HEK293 (cell line): ENCODE measurements around the gene PHF14.

ENCODE experiments used
- CTCF ChIA-PET: fragments of 350-600 bp; formaldehyde crosslinking; extraction: SDS; loops from one replicate; lab custom pipeline; 2021; ENCODE audit warnings: antibody characterized with exemption; lab: Yijun Ruan, JAX
- POLR2A ChIA-PET: fragments of 300-600 bp; formaldehyde crosslinking; extraction: SDS; loops from one replicate; lab custom pipeline; 2020; ENCODE audit warnings: antibody characterized with exemption, inconsistent platforms; lab: Yijun Ruan, JAX
- H3K27ac ChIP-seq: fragments of 200-500 bp; sonication (Bioruptor generic); 2 replicates; pipeline ENCODE4 v1.5.1; 2014; ENCODE audit warnings: low read depth, low read length, control low read depth, inconsistent platforms; ENCODE audit errors: extremely low read depth
- H3K36me3 ChIP-seq, 2 experiments: fragments of 200-500 bp in 1 of 2; sonication (Bioruptor generic) in 1 of 2; 1 replicate in 1 of 2; 2 replicates in 1 of 2; pipeline ENCODE4 v1.5.1; 2014 to 2017; ENCODE audit warnings: inconsistent platforms in 2 of 2, low read length in 2 of 2; ENCODE audit not compliant: control insufficient read depth in 2 of 2, insufficient read depth in 1 of 2
- H3K4me1 ChIP-seq: fragments of 200-500 bp; sonication (Bioruptor generic); 2 replicates; pipeline ENCODE4 v1.5.1; 2014; ENCODE audit warnings: mild to moderate bottlenecking, low read length, inconsistent platforms; ENCODE audit not compliant: control insufficient read depth, insufficient read depth
- H3K4me3 ChIP-seq: 2 replicates; pipeline ENCODE4 v1.5.1; 2011; ENCODE audit warnings: low read depth, mild to moderate bottlenecking, control low read depth, low read length, moderate library complexity
- H3K9me3 ChIP-seq: fragments of 200-500 bp; sonication (Bioruptor generic); 2 replicates; pipeline ENCODE4 v1.5.1; 2014; ENCODE audit warnings: low read depth, low read length, inconsistent platforms; ENCODE audit not compliant: control insufficient read depth, insufficient read depth
- KLF17 ChIP-seq: fragments of 450-650 bp; formaldehyde crosslinking; IDR thresholded peaks from 2 replicates; pipeline ENCODE4 v1.5.1; 2016; ENCODE audit warnings: missing biosample characterization, missing genetic modification characterization
- MZF1 ChIP-seq: fragments of 450-650 bp; formaldehyde crosslinking; IDR thresholded peaks from 2 replicates; pipeline ENCODE4 v1.5.1; 2017; ENCODE audit warnings: missing biosample characterization, missing genetic modification characterization, borderline replicate concordance
- OSR2 ChIP-seq: fragments of 450-650 bp; formaldehyde crosslinking; IDR thresholded peaks from 2 replicates; pipeline ENCODE4 v1.5.1; 2016; ENCODE audit warnings: missing biosample characterization, missing genetic modification characterization
- REPIN1 ChIP-seq: fragments of 450-650 bp; formaldehyde crosslinking; IDR thresholded peaks from 2 replicates; pipeline ENCODE4 v1.5.1; 2017; ENCODE audit warnings: missing biosample characterization, missing genetic modification characterization, low read depth
- SP2 ChIP-seq: fragments of 450-650 bp; formaldehyde crosslinking; IDR thresholded peaks from 2 replicates; pipeline ENCODE4 v1.5.1; 2016; ENCODE audit warnings: missing biosample characterization, missing genetic modification characterization
- SP7 ChIP-seq: fragments of 450-650 bp; formaldehyde crosslinking; IDR thresholded peaks from 2 replicates; pipeline ENCODE4 v1.5.1; 2016; ENCODE audit warnings: missing biosample characterization, missing genetic modification characterization
- ZBTB10 ChIP-seq: fragments of 450-650 bp; formaldehyde crosslinking; IDR thresholded peaks from 2 replicates; pipeline ENCODE4 v1.5.1; 2016; ENCODE audit warnings: missing biosample characterization, missing genetic modification characterization
- ZBTB44 ChIP-seq: fragments of 450-650 bp; IDR thresholded peaks from 2 replicates; pipeline ENCODE4 v1.5.1; 2018; ENCODE audit warnings: missing biosample characterization, mild to moderate bottlenecking, missing genetic modification characterization
- ZIC2 ChIP-seq: fragments of 450-650 bp; formaldehyde crosslinking; IDR thresholded peaks from 2 replicates; pipeline ENCODE4 v1.5.1; 2016; ENCODE audit warnings: missing biosample characterization, missing genetic modification characterization
- ZNF133 ChIP-seq: fragments of 450-650 bp; formaldehyde crosslinking; IDR thresholded peaks from 2 replicates; pipeline ENCODE4 v1.5.1; 2016; ENCODE audit warnings: missing biosample characterization, missing genetic modification characterization
- ZNF157 ChIP-seq: fragments of 450-650 bp; formaldehyde crosslinking; IDR thresholded peaks from 2 replicates; pipeline ENCODE4 v1.5.1; 2016; ENCODE audit warnings: missing biosample characterization, missing genetic modification characterization
- ZNF175 ChIP-seq: fragments of 450-650 bp; formaldehyde crosslinking; IDR thresholded peaks from 2 replicates; pipeline ENCODE4 v1.5.1; 2016; ENCODE audit warnings: missing biosample characterization, missing genetic modification characterization
- ZNF223 ChIP-seq: fragments of 450-650 bp; formaldehyde crosslinking; IDR thresholded peaks from 2 replicates; pipeline ENCODE4 v1.5.1; 2016; ENCODE audit warnings: missing biosample characterization, missing genetic modification characterization
- ZNF239 ChIP-seq: fragments of 450-650 bp; formaldehyde crosslinking; IDR thresholded peaks from 2 replicates; pipeline ENCODE4 v1.5.1; 2016; ENCODE audit warnings: missing biosample characterization, missing genetic modification characterization
- ZNF26 ChIP-seq: fragments of 450-650 bp; formaldehyde crosslinking; IDR thresholded peaks from 2 replicates; pipeline ENCODE4 v1.5.1; 2016; ENCODE audit warnings: missing biosample characterization, missing genetic modification characterization
- ZNF391 ChIP-seq: fragments of 450-650 bp; formaldehyde crosslinking; IDR thresholded peaks from 2 replicates; pipeline ENCODE4 v1.5.1; 2016; ENCODE audit warnings: low read depth, missing biosample characterization, missing genetic modification characterization, borderline replicate concordance
- ZNF398 ChIP-seq: fragments of 450-650 bp; formaldehyde crosslinking; IDR thresholded peaks from 2 replicates; pipeline ENCODE4 v1.5.1; 2017; ENCODE audit warnings: missing biosample characterization, missing genetic modification characterization
- ZNF416 ChIP-seq: fragments of 450-650 bp; formaldehyde crosslinking; IDR thresholded peaks from 2 replicates; pipeline ENCODE4 v1.5.1; 2016; ENCODE audit warnings: missing biosample characterization, missing genetic modification characterization
- ZNF530 ChIP-seq: fragments of 450-650 bp; formaldehyde crosslinking; IDR thresholded peaks from 2 replicates; pipeline ENCODE4 v1.5.1; 2016; ENCODE audit warnings: low read depth, missing biosample characterization, missing genetic modification characterization
- ZNF580 ChIP-seq: fragments of 450-650 bp; formaldehyde crosslinking; IDR thresholded peaks from 2 replicates; pipeline ENCODE4 v1.5.1; 2016; ENCODE audit warnings: missing biosample characterization, missing genetic modification characterization
- ZNF596 ChIP-seq: fragments of 450-650 bp; IDR thresholded peaks from 2 replicates; pipeline ENCODE4 v1.5.0; 2018; ENCODE audit warnings: missing biosample characterization, mild to moderate bottlenecking, missing genetic modification characterization, moderate library complexity
- ZNF610 ChIP-seq: fragments of 450-650 bp; formaldehyde crosslinking; IDR thresholded peaks from 2 replicates; pipeline ENCODE4 v1.5.1; 2016; ENCODE audit warnings: missing biosample characterization, missing genetic modification characterization, borderline replicate concordance
- ZNF654 ChIP-seq: fragments of 450-650 bp; formaldehyde crosslinking; IDR thresholded peaks from 2 replicates; pipeline ENCODE4 v1.5.1; 2016; ENCODE audit warnings: low read depth, missing biosample characterization, missing genetic modification characterization
- ZNF670 ChIP-seq: fragments of 450-650 bp; formaldehyde crosslinking; IDR thresholded peaks from 2 replicates; pipeline ENCODE4 v1.5.1; 2016; ENCODE audit warnings: missing biosample characterization, missing genetic modification characterization, low read depth
- ZNF677 ChIP-seq: fragments of 450-650 bp; IDR thresholded peaks from 2 replicates; pipeline ENCODE4 v1.5.0; 2018; ENCODE audit warnings: missing biosample characterization, mild to moderate bottlenecking, missing genetic modification characterization, moderate library complexity
- ZNF701 ChIP-seq: fragments of 450-650 bp; formaldehyde crosslinking; IDR thresholded peaks from 2 replicates; pipeline ENCODE4 v1.5.1; 2016; ENCODE audit warnings: missing biosample characterization, missing genetic modification characterization
- ZNF830 ChIP-seq: fragments of 450-650 bp; IDR thresholded peaks from 2 replicates; pipeline ENCODE4 v1.5.0; 2018; ENCODE audit warnings: missing biosample characterization, missing genetic modification characterization, low read depth, mild to moderate bottlenecking, moderate library complexity

PHF14 gene

GRCh38 chr7:10939911-10940703 lies 33.6 kb upstream of the PHF14 start (continued):
- TF ChIP-seq ZNF26 (tag by site-specific recombination) (no peak), ZNF175 (no peak), ZNF596 (0 out of 2 replicates have a peak, but pooled peaks have one; percentile 52), ZNF610 (tag by site-specific recombination) (no peak), ZNF580 (tag by site-specific recombination) (no peak), ZBTB10 (tag by site-specific recombination) (no peak), ZNF677 (tag by site-specific recombination) (no peak), ZIC2 (tag by site-specific recombination) (peak; percentile 80), ZNF157 (no peak)

- TF ChIP-seq ZNF223: no peak
- no peak for TF ChIP-seq ZNF530 (tag by site-specific recombination)
- TF ChIP-seq ZNF398: no peak
- no peak for TF ChIP-seq SP7 (tag by site-specific recombination)
- no peak for TF ChIP-seq ZNF654 (tag by site-specific recombination)
- no peak for TF ChIP-seq ZBTB44 (tag by site-specific recombination)
- TF ChIP-seq KLF17: no peak
- TF ChIP-seq ZNF670 (tag by site-specific recombination): no peak
- TF ChIP-seq ZNF391 (tag by site-specific recombination): no peak
- no peak for TF ChIP-seq ZNF830 (tag by site-specific recombination)
- TF ChIP-seq MZF1 (tag by site-specific recombination): no peak
- TF ChIP-seq REPIN1: no peak
- TF ChIP-seq ZNF701 (tag by site-specific recombination): no peak
- TF ChIP-seq ZNF416 (tag by site-specific recombination): no peak
- TF ChIP-seq ZNF157: no peak
- no peak for TF ChIP-seq OSR2 (tag by site-specific recombination)
- no peak for TF ChIP-seq ZNF239 (tag by site-specific recombination)
- no peak for TF ChIP-seq SP2
- TF ChIP-seq ZNF133 (tag by site-specific recombination): no peak
- Histone ChIP-seq H3K9me3 (no peaks in the 10 kb centered on the region), H3K4me3 (peak overlapping the region; percentile 45), H3K36me3 (peaks cover 19 to 20% of the 10 kb centered on the region in 2 experiments), H3K4me1 (peaks cover 3% of the 10 kb centered on the region; the same call in 1 of the 2 replicates), H3K27ac (peak overlapping the region; percentile 84; the same call in 1 of the 2 replicates)
- POLR2A ChIA-PET: interaction anchor here (0.7 to 1.5 kb wide), 4 partner anchors 14 to 80 kb away, joined by 3 to 8 read pairs (median 4); partner anchors contain the start of gene PHF14
- CTCF ChIA-PET: interaction anchor here (0.7 to 1.1 kb wide), 2 partner anchors 17 to 271 kb away, joined by 3 read pairs; no protein-coding TSS in a partner anchor
Observed at GRCh38 chr7:10940704-10941355, 32.8 kb upstream of the PHF14 start.
